GM23338 (cell line): Measurements from ENCODE around the gene DDX49. TPM values are rescaled to one million over a fixed set of nuclear protein-coding genes. Genes with fewer than 3 reads are reported as not detected.

ENCODE experiments used
- ATAC-seq: fragments of 200-7000 bp; cut with Tn5 transposase; 3 replicates; pipeline ENCODE4 v1.9.1; 2020
- DNase-seq: peaks from one replicate; pipeline ENCODE4 v3.0.0-alpha.2; 2015; ENCODE audit warnings: low spot score
- H2AFZ ChIP-seq: fragments of 200-600 bp; sonication (generic); 2 replicates; pipeline ENCODE4 v1.8.0; 2016; ENCODE audit warnings: antibody characterized with exemption, mild to moderate bottlenecking, moderate library complexity
- H3F3A ChIP-seq: fragments of 200-600 bp; sonication (generic); replicated peaks from 2 replicates; pipeline ENCODE4 v1.8.0; 2017; ENCODE audit warnings: antibody characterized with exemption, mixed run types, low read depth
- H3K27ac ChIP-seq: fragments of 200-600 bp; sonication (generic); 2 replicates; pipeline ENCODE4 v1.6.1; 2016; ENCODE audit warnings: low read depth
- H3K27me3 ChIP-seq: fragments of 200-600 bp; sonication (generic); 2 replicates; pipeline ENCODE4 v1.8.0; 2016; ENCODE audit warnings: mild to moderate bottlenecking, mixed run types, moderate library complexity; ENCODE audit not compliant: insufficient read depth
- H3K36me3 ChIP-seq: fragments of 200-600 bp; sonication (generic); 2 replicates; pipeline ENCODE4 v1.8.0; 2016; ENCODE audit warnings: mild to moderate bottlenecking; ENCODE audit not compliant: insufficient read depth
- H3K4me1 ChIP-seq: fragments of 200-600 bp; sonication (generic); 2 replicates; pipeline ENCODE4 v1.8.0; 2016; ENCODE audit warnings: mild to moderate bottlenecking, moderate library complexity; ENCODE audit not compliant: insufficient read depth
- H3K4me2 ChIP-seq: fragments of 200-600 bp; sonication (generic); 2 replicates; pipeline ENCODE4 v1.7.1; 2017; ENCODE audit warnings: mixed run types
- H3K4me3 ChIP-seq: fragments of 200-600 bp; sonication (generic); 2 replicates; pipeline ENCODE4 v1.6.1; 2016; ENCODE audit warnings: mixed run types
- H3K79me2 ChIP-seq: fragments of 200-600 bp; sonication (generic); replicated peaks from 2 replicates; pipeline ENCODE4 v1.8.0; 2017; ENCODE audit warnings: mild to moderate bottlenecking; ENCODE audit not compliant: insufficient read depth
- H3K9me2 ChIP-seq: fragments of 200-600 bp; sonication (generic); 2 replicates; pipeline ENCODE4 v1.8.0; 2017; ENCODE audit not compliant: insufficient read depth
- H4K20me1 ChIP-seq: fragments of 200-600 bp; sonication (generic); replicated peaks from 2 replicates; pipeline ENCODE4 v1.8.0; 2017; ENCODE audit warnings: mild to moderate bottlenecking; ENCODE audit not compliant: insufficient read depth
- H3K27ac Mint-ChIP-seq: 2 replicates; pipeline ENCODE4 v1.8.0; 2020; ENCODE audit warnings: inconsistent platforms, mild to moderate bottlenecking, moderate library complexity, mixed read lengths
- H3K27me3 Mint-ChIP-seq: 3 replicates; pipeline ENCODE4 v1.8.0; 2022; ENCODE audit warnings: low read depth, mild to moderate bottlenecking, moderate library complexity, mixed read lengths, inconsistent platforms; ENCODE audit not compliant: insufficient read depth, poor library complexity
- H3K36me3 Mint-ChIP-seq: 3 replicates; pipeline ENCODE4 v1.8.0; 2021; ENCODE audit warnings: low read depth, mild to moderate bottlenecking, inconsistent platforms, moderate library complexity, mixed read lengths
- H3K4me1 Mint-ChIP-seq: 3 replicates; pipeline ENCODE4 v1.8.0; 2020; ENCODE audit warnings: mild to moderate bottlenecking, inconsistent platforms, mixed read lengths
- H3K4me3 Mint-ChIP-seq: 3 replicates; pipeline ENCODE4 v1.8.0; 2021; ENCODE audit warnings: moderate library complexity, mild to moderate bottlenecking, inconsistent platforms, mixed read lengths
- H3K9me3 Mint-ChIP-seq: 3 replicates; pipeline ENCODE4 v1.8.0; 2020; ENCODE audit warnings: moderate library complexity, mild to moderate bottlenecking, inconsistent platforms, mixed read lengths
- CREB1 ChIP-seq: fragments of 250-450 bp; sonication (Bioruptor Pico); IDR thresholded peaks from 2 replicates; pipeline ENCODE4 v1.5.0; 2020; ENCODE audit warnings: low read depth, mild to moderate bottlenecking, moderate library complexity
- polyA plus RNA-seq: library from polyadenylated mRNA; unstranded; fragments of >200 nt; fragmentation: Nextera tagmentation; extraction: Ambion mirVana; gene quantifications from 2 replicates; pipeline ENCODE4 v1.2.1, GENCODE V29; 2016
- total RNA-seq: library from RNA; depleted of rRNA; stranded (reverse); fragments of >200 nt; shearing (Covaris generic); gene quantifications from 2 replicates; pipeline ENCODE4 v1.2.3, GENCODE V29; 2014
- TF ChIP-seq, protein P1 (sequence below): fragments of 250-450 bp; sonication (Bioruptor Pico); IDR thresholded peaks from 2 replicates; pipeline ENCODE4 v1.5.0; 2020; ENCODE audit warnings: mild to moderate bottlenecking, moderate library complexity

Gene DDX49
- total and polyA plus RNA-seq, 2 experiments from 2014 or later = 40.2 to 75.3 TPM

DNA sequence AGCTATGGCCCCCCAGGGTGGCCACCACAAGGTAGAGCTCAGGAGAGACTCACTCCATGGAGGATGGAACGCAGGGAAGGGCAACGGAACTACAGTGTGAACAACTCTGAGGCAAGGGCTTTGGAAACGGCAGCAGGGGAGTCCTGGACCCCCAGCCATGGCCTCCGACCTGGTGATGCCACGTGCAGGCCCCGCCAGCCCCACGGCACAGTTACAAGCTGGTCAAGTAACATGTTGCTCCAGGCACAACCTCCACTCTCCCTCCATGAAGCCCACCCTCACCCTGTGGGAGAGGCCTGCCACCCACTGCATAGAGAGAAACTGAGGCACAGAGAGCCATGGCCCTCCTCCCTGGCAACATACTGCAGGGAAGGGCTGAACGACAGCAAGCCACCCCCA is 14.5 kb upstream of the DDX49 start (continued):
- TF ChIP-seq, protein P1, sequence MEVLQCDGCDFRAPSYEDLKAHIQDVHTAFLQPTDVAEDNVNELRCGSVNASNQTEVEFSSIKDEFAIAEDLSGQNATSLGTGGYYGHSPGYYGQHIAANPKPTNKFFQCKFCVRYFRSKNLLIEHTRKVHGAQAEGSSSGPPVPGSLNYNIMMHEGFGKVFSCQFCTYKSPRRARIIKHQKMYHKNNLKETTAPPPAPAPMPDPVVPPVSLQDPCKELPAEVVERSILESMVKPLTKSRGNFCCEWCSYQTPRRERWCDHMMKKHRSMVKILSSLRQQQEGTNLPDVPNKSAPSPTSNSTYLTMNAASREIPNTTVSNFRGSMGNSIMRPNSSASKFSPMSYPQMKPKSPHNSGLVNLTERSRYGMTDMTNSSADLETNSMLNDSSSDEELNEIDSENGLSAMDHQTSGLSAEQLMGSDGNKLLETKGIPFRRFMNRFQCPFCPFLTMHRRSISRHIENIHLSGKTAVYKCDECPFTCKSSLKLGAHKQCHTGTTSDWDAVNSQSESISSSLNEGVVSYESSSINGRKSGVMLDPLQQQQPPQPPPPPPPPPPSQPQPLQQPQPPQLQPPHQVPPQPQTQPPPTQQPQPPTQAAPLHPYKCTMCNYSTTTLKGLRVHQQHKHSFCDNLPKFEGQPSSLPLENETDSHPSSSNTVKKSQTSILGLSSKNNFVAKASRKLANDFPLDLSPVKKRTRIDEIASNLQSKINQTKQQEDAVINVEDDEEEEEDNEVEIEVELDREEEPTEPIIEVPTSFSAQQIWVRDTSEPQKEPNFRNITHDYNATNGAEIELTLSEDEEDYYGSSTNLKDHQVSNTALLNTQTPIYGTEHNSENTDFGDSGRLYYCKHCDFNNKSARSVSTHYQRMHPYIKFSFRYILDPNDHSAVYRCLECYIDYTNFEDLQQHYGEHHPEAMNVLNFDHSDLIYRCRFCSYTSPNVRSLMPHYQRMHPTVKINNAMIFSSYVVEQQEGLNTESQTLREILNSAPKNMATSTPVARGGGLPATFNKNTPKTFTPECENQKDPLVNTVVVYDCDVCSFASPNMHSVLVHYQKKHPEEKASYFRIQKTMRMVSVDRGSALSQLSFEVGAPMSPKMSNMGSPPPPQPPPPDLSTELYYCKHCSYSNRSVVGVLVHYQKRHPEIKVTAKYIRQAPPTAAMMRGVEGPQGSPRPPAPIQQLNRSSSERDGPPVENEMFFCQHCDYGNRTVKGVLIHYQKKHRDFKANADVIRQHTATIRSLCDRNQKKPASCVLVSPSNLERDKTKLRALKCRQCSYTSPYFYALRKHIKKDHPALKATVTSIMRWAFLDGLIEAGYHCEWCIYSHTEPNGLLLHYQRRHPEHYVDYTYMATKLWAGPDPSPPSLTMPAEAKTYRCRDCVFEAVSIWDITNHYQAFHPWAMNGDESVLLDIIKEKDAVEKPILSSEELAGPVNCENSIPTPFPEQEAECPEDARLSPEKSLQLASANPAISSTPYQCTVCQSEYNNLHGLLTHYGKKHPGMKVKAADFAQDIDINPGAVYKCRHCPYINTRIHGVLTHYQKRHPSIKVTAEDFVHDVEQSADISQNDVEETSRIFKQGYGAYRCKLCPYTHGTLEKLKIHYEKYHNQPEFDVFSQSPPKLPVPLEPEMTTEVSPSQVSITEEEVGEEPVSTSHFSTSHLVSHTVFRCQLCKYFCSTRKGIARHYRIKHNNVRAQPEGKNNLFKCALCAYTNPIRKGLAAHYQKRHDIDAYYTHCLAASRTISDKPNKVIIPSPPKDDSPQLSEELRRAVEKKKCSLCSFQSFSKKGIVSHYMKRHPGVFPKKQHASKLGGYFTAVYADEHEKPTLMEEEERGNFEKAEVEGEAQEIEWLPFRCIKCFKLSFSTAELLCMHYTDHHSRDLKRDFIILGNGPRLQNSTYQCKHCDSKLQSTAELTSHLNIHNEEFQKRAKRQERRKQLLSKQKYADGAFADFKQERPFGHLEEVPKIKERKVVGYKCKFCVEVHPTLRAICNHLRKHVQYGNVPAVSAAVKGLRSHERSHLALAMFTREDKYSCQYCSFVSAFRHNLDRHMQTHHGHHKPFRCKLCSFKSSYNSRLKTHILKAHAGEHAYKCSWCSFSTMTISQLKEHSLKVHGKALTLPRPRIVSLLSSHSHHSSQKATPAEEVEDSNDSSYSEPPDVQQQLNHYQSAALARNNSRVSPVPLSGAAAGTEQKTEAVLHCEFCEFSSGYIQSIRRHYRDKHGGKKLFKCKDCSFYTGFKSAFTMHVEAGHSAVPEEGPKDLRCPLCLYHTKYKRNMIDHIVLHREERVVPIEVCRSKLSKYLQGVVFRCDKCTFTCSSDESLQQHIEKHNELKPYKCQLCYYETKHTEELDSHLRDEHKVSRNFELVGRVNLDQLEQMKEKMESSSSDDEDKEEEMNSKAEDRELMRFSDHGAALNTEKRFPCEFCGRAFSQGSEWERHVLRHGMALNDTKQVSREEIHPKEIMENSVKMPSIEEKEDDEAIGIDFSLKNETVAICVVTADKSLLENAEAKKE (CRISPR knock-in tag) = no peak
- TF ChIP-seq CREB1 (CRISPR knock-in tag) = no peak

DNA sequence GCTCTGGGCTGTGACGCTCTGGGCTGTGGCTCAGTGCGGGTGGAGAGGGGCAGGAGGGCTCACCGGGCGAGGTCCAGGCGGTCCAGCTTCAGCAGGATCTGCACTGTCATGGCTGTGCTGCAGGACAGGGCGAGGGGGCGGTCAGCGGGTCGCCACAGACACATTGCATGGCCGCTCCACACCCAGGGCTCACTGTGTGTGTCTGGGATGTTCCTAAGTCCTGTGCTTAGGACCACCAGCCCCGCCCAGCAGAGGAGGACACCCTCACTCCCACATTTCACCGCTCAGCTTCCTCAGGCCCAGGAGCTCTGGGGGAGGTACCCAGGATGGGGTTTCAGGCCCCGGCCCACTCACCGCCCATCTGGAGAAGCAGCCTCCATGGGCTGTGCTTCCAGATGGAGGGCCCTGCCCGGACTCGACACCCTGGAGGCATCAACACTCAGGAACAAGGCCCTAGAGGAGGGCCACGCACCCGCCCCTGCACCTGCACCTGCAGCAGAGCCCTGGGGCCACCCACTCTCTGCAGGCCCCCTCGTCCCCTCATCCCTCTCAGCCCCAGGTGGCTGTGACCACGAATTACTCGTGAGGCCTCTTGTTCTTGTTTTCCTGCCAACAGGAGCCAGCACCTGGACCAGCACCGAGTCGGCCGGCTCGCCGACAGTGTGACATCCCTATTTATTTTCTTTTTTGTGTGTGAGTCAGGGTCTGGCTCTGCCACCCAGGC is 13.8 kb upstream of the DDX49 start:
- H3K9me3 Mint-ChIP-seq = no peaks in the 10 kb centered on the region
- no peak overlapping the region for H3K4me3 ChIP-seq
- H3K4me2 ChIP-seq = no peak overlapping the region
- no peaks in the 10 kb centered on the region; the same call in 1 of the 2 replicates for H4K20me1 ChIP-seq
- H3K4me3 Mint-ChIP-seq = no peak overlapping the region
- no peaks in the 10 kb centered on the region for H3F3A ChIP-seq
- peaks cover 15% of the 10 kb centered on the region for H3K36me3 Mint-ChIP-seq
- H3K27me3 ChIP-seq = no peaks in the 10 kb centered on the region
- no peaks in the 10 kb centered on the region for H3K9me2 ChIP-seq
- TF ChIP-seq, protein P1 (CRISPR knock-in tag) = no peak
- no peak overlapping the region for H3K27ac ChIP-seq
- no peaks in the 10 kb centered on the region for H3K4me1 Mint-ChIP-seq
- peaks cover 4% of the 10 kb centered on the region for H3K27me3 Mint-ChIP-seq
- H3K36me3 ChIP-seq = no peaks in the 10 kb centered on the region
- H3K79me2 ChIP-seq = no peaks in the 10 kb centered on the region
- H2AFZ ChIP-seq = no peak overlapping the region
- no peak for ATAC-seq
- H3K27ac Mint-ChIP-seq = no peak overlapping the region
- no peak for DNase-seq
- no peaks in the 10 kb centered on the region for H3K4me1 ChIP-seq
